ENCODE measurements around the gene ADAM30.
A peak's percentile ranks its signal among the peaks of the same experiment; 100 is the strongest.

Gene ADAM30

GRCh38 chr1:119908661-119909060, 12.3 kb upstream of the ADAM30 start:
- DNase-seq (ENCODE audit: low read depth): no peak

GRCh38 chr1:119906927-119907652, 10.8 kb upstream of the ADAM30 start:
- no peak for DNase-seq (ENCODE audit: low read depth)

- DNase-seq (ENCODE audit: low read depth): no peak
These were observed 7.1 kb upstream of the ADAM30 start for GRCh38 chr1:119903443-119903835.

- no peak for DNase-seq (ENCODE audit: low read depth)
These were observed 6.6 kb upstream of the ADAM30 start for GRCh38 chr1:119902775-119903442.

- DNase-seq (ENCODE audit: low read depth): no peak
These were observed 2.8 kb upstream of the ADAM30 start for GRCh38 chr1:119898981-119899720.

GRCh38 chr1:119898530-119898929, 2.2 kb upstream of the ADAM30 start:
- no peak for DNase-seq (ENCODE audit: low read depth)

- no peak for DNase-seq (ENCODE audit: low read depth)
These were observed 1.2 kb downstream of the ADAM30 start for GRCh38 chr1:119895102-119895501.

GRCh38 chr1:119893827-119894700, 2.3 kb downstream of the ADAM30 start:
- DNase-seq (ENCODE audit: low read depth): no peak

GRCh38 chr1:119893238-119893791, 3.0 kb downstream of the ADAM30 start:
- no peak for DNase-seq (ENCODE audit: low read depth)

- no peak for DNase-seq (ENCODE audit: low read depth)
These were observed 4.9 kb downstream of the ADAM30 start for GRCh38 chr1:119891386-119891785.

- no peak for DNase-seq (ENCODE audit: low read depth)
These were observed 7.8 kb downstream of the ADAM30 start for GRCh38 chr1:119888476-119888875.

- DNase-seq (ENCODE audit: low read depth): no peak
These were observed 8.9 kb downstream of the ADAM30 start for GRCh38 chr1:119887427-119887826.

- DNase-seq (ENCODE audit: low read depth): peak; percentile 25
These were observed 10.2 kb downstream of the ADAM30 start for GRCh38 chr1:119885903-119886783.

GRCh38 chr1:119884711-119885110, 11.6 kb downstream of the ADAM30 start:
- peak; percentile 55 for DNase-seq (ENCODE audit: low read depth)

GRCh38 chr1:119883826-119884225, 12.5 kb downstream of the ADAM30 start:
- no peak for DNase-seq (ENCODE audit: low read depth)

- peak; percentile 52 for DNase-seq (ENCODE audit: low read depth)
These were observed 13.9 kb downstream of the ADAM30 start for GRCh38 chr1:119882132-119883049.

- DNase-seq (ENCODE audit: low read depth): no peak
These were observed 16.5 kb downstream of the ADAM30 start for GRCh38 chr1:119879510-119880434.

- no peak for DNase-seq (ENCODE audit: low read depth)
These were observed 18.1 kb downstream of the ADAM30 start for GRCh38 chr1:119878171-119878570.
